Measurements from ENCODE around the gene SLC30A5. TPM values are rescaled to one million over a fixed set of nuclear protein-coding genes. Genes with fewer than 3 reads are reported as not detected.

SLC30A5 gene
- total RNA-seq, 4 donors from 2014 or later: 42.2 to 75.0 (median 48.0) TPM

GRCh38 chr5:69137807-69138206 lies 44.0 kb downstream of the SLC30A5 start:
- TF ChIP-seq CTCF (IDR thresholded peaks at IDR 0.05; ENCODE audit: low read depth): no peak

GRCh38 chr5:69138766-69139165 lies 45.0 kb downstream of the SLC30A5 start:
- TF ChIP-seq CTCF (IDR thresholded peaks at IDR 0.05; ENCODE audit: low read depth): no peak

- no peak for TF ChIP-seq CTCF (IDR thresholded peaks at IDR 0.05; ENCODE audit: low read depth)
Observed at GRCh38 chr5:69140827-69141226, 47.0 kb downstream of the SLC30A5 start.

DNA sequence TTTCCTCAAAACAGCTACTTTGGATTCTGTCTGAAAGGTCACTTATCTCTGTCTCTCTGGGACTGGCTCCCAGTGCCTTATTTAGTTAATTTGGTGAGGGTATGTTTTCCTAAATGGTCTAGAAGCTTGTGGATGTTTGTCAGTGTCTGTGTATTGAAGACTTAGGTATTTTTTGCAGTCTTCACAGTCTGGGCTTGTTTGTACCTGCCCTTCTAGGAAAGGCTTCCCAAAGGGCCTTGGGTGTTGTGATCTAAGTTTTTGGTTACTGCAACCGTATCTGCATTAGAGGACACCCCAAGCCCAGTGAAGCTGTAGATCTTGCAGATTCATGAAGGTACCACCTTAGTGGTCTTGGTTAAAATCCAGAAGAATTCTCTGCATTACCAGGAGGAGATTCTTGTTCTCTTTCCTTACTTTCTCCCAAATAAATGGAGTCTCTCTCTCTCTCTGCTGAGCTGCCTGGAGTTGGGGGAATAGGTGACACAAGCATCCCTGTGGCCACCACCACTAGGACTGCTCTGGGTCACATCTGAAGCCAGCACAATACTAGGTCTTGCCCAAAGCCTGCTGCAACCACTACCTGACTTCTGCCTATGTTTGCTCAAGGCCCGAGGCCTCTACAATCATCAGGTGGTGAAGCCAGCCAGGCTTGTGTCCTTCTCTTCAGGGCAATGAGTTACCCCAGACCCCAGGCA lies 55.3 kb downstream of the SLC30A5 start:
- no peak for TF ChIP-seq CTCF (IDR thresholded peaks at IDR 0.05; ENCODE audit: low read depth)

DNA sequence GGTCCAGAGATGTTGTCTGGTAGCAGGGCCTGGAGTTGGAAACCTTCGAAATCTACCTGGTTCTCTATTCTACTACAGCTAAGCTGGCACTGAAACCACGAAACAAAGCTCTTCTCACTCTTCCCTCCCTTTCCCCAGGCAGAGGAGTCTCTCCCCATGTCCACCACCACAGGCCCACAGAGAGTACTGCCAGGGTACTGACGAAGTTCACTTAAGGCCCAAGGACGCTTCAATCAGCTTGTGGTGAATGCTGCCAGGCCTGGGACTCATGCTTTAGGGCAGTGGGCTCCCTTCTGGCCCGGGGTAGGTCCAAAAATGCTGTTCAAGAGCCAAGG lies 55.8 kb downstream of the SLC30A5 start:
- no peak for TF ChIP-seq CTCF (IDR thresholded peaks at IDR 0.05; ENCODE audit: low read depth)

- no peak for TF ChIP-seq CTCF (IDR thresholded peaks at IDR 0.05; ENCODE audit: low read depth)
Observed at GRCh38 chr5:69152731-69153130, 58.9 kb downstream of the SLC30A5 start.

DNA sequence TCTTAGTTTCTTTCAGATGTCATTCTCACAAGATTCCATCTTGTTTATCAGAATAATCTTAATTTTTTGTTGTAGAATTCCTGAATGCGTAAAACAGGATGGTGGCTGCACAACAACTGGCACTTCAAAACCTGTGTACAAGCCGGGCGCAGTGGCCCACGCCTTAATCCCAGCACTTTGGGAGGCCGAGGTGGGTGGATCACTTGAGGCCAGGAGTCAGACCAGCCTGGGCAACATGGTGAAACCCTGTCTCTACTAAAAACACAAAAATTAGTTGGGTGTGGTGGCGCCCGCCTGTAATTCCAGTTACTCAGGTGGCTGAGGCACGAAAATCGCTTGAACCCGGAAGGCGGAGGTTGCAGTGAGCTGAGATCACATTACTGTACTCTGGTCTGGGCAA lies 62.6 kb downstream of the SLC30A5 start:
- no peak for TF ChIP-seq CTCF (IDR thresholded peaks at IDR 0.05; ENCODE audit: low read depth)
